ENCODE measurements around the gene YPEL2. TPM values are rescaled to one million over a fixed set of nuclear protein-coding genes. Genes with fewer than 3 reads are reported as not detected.
"Not testable (repeated sequence)": the region's sequence is repeated elsewhere in the genome, so short reads cannot be mapped to it uniquely, and the experiment has no call there.

YPEL2 gene
- total RNA-seq, 6 experiments from 2014 or later: 9.2 to 23.3 (median 15.2) TPM

- no peaks in the 10 kb centered on the region for H3K27me3 ChIP-seq
- no peak overlapping the region for H3K27ac ChIP-seq
- WGBS (ENCODE audit: insufficient coverage, low coverage, low lambda C conversion rate, missing lambda C conversion rate): 0% methylated on average over 5 of the region's 5 CpGs
- intact Hi-C loops (cut with DNase I): loop anchor here (5.0 to 10.0 kb wide), 2 partner anchors 131 to 234 kb away; no protein-coding TSS in a partner anchor
- DNase-seq (peak in 1 of 3 donors; percentile 50), ATAC-seq (peak; percentile 97 to 100 (median 99))
- H3K4me1 ChIP-seq: peaks cover 0 to 5% (median 0%) of the 10 kb centered on the region in 4 donors
- no peak overlapping the region for H3K4me3 ChIP-seq
- TF ChIP-seq CTCF (IDR thresholded peaks at IDR 0.05) (peak; percentile 84 to 96 (median 86)), POLR2A (IDR thresholded peaks at IDR 0.05) (no peak)
- no peaks in the 10 kb centered on the region for H3K36me3 ChIP-seq
- H3K9me3 ChIP-seq: no peaks in the 10 kb centered on the region
Observed at GRCh38 chr17:59311051-59311468, 20.4 kb upstream of the YPEL2 start.

GRCh38 chr17:59311521-59311920 lies 19.9 kb upstream of the YPEL2 start:
- intact Hi-C loops (cut with DNase I): loop anchor here (5.0 to 10.0 kb wide), 2 partner anchors 131 to 233 kb away; no protein-coding TSS in a partner anchor

GRCh38 chr17:59315866-59316265 lies 15.6 kb upstream of the YPEL2 start:
- DNase-seq (no peak), ATAC-seq (peak in 1 of 4 donors; percentile 26)
- TF ChIP-seq POLR2A (IDR thresholded peaks at IDR 0.05) (no peak), CTCF (IDR thresholded peaks at IDR 0.05) (no peak)
- H3K27me3 ChIP-seq: no peaks in the 10 kb centered on the region
- H3K27ac ChIP-seq: no peak overlapping the region
- H3K4me3 ChIP-seq: no peak overlapping the region
- H3K4me1 ChIP-seq: peaks cover 0 to 3% (median 0%) of the 10 kb centered on the region in 4 donors
- no peaks in the 10 kb centered on the region for H3K36me3 ChIP-seq
- intact Hi-C loops (cut with DNase I): loop anchor here in 1 of 2 donors (10.0 kb wide), 1 partner anchor 229 kb away; no protein-coding TSS in a partner anchor
- WGBS (ENCODE audit: insufficient coverage, low coverage, low lambda C conversion rate, missing lambda C conversion rate): 60% methylated on average over 4 of the region's 4 CpGs
- no peaks in the 10 kb centered on the region for H3K9me3 ChIP-seq

More at GRCh38 chr17:59311521-59311920, 19.9 kb upstream of the YPEL2 start:
- 92% methylated on average over 4 of the region's 7 CpGs for WGBS (ENCODE audit: insufficient coverage, low coverage, low lambda C conversion rate, missing lambda C conversion rate)
- H3K9me3 ChIP-seq, H3K27me3 ChIP-seq, H3K27ac ChIP-seq, DNase-seq, H3K36me3 ChIP-seq, H3K4me3 ChIP-seq, H3K4me1 ChIP-seq: not testable (repeated sequence)
- ATAC-seq: peak in 1 of 4 donors; percentile 16

GRCh38 chr17:59327121-59327980 lies 4.1 kb upstream of the YPEL2 start:
- intact Hi-C loops (cut with DNase I): loop anchor here in 1 of 2 donors (10.0 kb wide), 1 partner anchor 117 kb away; no protein-coding TSS in a partner anchor

More at GRCh38 chr17:59327121-59327980, 4.1 kb upstream of the YPEL2 start:
- no peaks in the 10 kb centered on the region for H3K9me3 ChIP-seq
- no peaks in the 10 kb centered on the region for H3K36me3 ChIP-seq
- H3K27me3 ChIP-seq: no peaks in the 10 kb centered on the region
- H3K4me1 ChIP-seq: peaks cover 0 to 33% (median 16%) of the 10 kb centered on the region in 4 donors
- H3K4me3 ChIP-seq: no peak overlapping the region
- no peak for DNase-seq
- no peak for ATAC-seq
- peak overlapping the region in 2 of 3 donors; percentile 31 to 96 for H3K27ac ChIP-seq
- TF ChIP-seq CTCF (IDR thresholded peaks at IDR 0.05): no peak
- no peak for TF ChIP-seq POLR2A (IDR thresholded peaks at IDR 0.05)
- 78% methylated on average over 5 of the region's 5 CpGs for WGBS (ENCODE audit: insufficient coverage, low coverage, low lambda C conversion rate, missing lambda C conversion rate)
